A673 (cell line): ENCODE results near the gene COQ10B. TPM values are rescaled to one million over a fixed set of nuclear protein-coding genes. Genes with fewer than 3 reads are reported as not detected.

Experiments
- BruUV-seq: library from RNA; stranded (reverse); fragments of 400-500 nt; replicated peaks from 2 replicates; lab custom pipeline; 2021; lab: Mats Ljungman, UMichigan
- CTCF ChIA-PET: fragments of 300-600 bp; sonication (Branson Sonifier 250); formaldehyde crosslinking; loops from one replicate; lab custom pipeline; 2022; ENCODE audit warnings: antibody characterized with exemption; lab: Charles Lee
- POLR2A ChIA-PET: fragments of 300-600 bp; sonication (Branson Sonifier 250); formaldehyde crosslinking; loops from one replicate; lab custom pipeline; 2022; ENCODE audit warnings: antibody characterized with exemption; ENCODE audit not compliant: low non-redundant PET; lab: Charles Lee
- DNase-seq: peaks from one replicate; pipeline ENCODE4 v3.0.0-alpha.2; 2015; ENCODE audit warnings: low spot score
- H3K27ac ChIP-seq: fragments of 200-600 bp; sonication (generic); 2 replicates; pipeline ENCODE4 v1.5.1; 2016; ENCODE audit warnings: mixed run types, low read depth, mild to moderate bottlenecking, mixed read lengths, antibody characterized with exemption, low read length; ENCODE audit not compliant: poor library complexity, severe bottlenecking
- H3K27me3 ChIP-seq: fragments of 200-600 bp; sonication (generic); replicated peaks from 2 replicates; pipeline ENCODE4 v1.6.1; 2017; ENCODE audit warnings: mixed run types, low read depth, mild to moderate bottlenecking, mixed read lengths, antibody characterized with exemption, low read length; ENCODE audit not compliant: insufficient read depth, poor library complexity
- H3K36me3 ChIP-seq: fragments of 200-600 bp; sonication (generic); 2 replicates; pipeline ENCODE4 v1.6.1; 2016; ENCODE audit warnings: mixed run types, mild to moderate bottlenecking, mixed read lengths, antibody characterized with exemption, low read length; ENCODE audit not compliant: insufficient read depth, poor library complexity, severe bottlenecking
- H3K4me1 ChIP-seq: fragments of 200-600 bp; sonication (generic); 2 replicates; pipeline ENCODE4 v1.6.1; 2017; ENCODE audit warnings: mixed run types, mild to moderate bottlenecking, mixed read lengths, antibody characterized with exemption, low read length; ENCODE audit not compliant: insufficient read depth, poor library complexity, severe bottlenecking
- H3K4me3 ChIP-seq: fragments of 200-600 bp; sonication (generic); 2 replicates; pipeline ENCODE4 v1.5.1; 2016; ENCODE audit warnings: low read depth, mixed run types, mild to moderate bottlenecking, mixed read lengths, low read length; ENCODE audit not compliant: poor library complexity, severe bottlenecking
- H3K9me3 ChIP-seq: fragments of 200-600 bp; sonication (generic); 2 replicates; pipeline ENCODE4 v1.6.1; 2016; ENCODE audit warnings: mixed run types, low read depth, mild to moderate bottlenecking, mixed read lengths, antibody characterized with exemption, low read length; ENCODE audit not compliant: poor library complexity, severe bottlenecking
- CTCF ChIP-seq: fragments of 300-800, 200-600 bp; sonication (generic); conservative IDR thresholded peaks from 2 replicates; pipeline ENCODE4 v1.5.1; 2017; ENCODE audit warnings: low read depth, mild to moderate bottlenecking, antibody characterized with exemption, low read length, moderate library complexity, mixed read lengths
- EZH2 ChIP-seq: fragments of 200-600 bp; sonication (generic); IDR thresholded peaks from 2 replicates; pipeline ENCODE4 v1.6.1; 2017; ENCODE audit warnings: borderline replicate concordance, low read depth, mild to moderate bottlenecking, mixed read lengths, antibody characterized with exemption, low read length; ENCODE audit not compliant: poor library complexity, severe bottlenecking
- intact Hi-C: fragments of 100-400 bp; cut with micrococcal nuclease; formaldehyde crosslinking; loops from one replicate; pipeline ENCODE4 v1.10.0; 2022; ENCODE audit not compliant: unreplicated experiment
- total RNA-seq: library from RNA; stranded (reverse); gene quantifications from 2 replicates; pipeline ENCODE4 v1.2.3, GENCODE V29; 2021

The COQ10B gene
- total RNA-seq, 1 experiment from 2014 or later = 17.1 TPM

GRCh38 chr2:197486175-197486574, 32.8 kb downstream of the COQ10B start:
- ChIA-PET POLR2A (no interaction called here), CTCF (no interaction called here)
- no TSS peak for BruUV-seq
- peaks cover 54% of the 10 kb centered on the region for H3K36me3 ChIP-seq
- no peaks in the 10 kb centered on the region for H3K4me1 ChIP-seq
- no peak for DNase-seq
- TF ChIP-seq CTCF (no peak), EZH2 (no peak)
- intact Hi-C loops = no loop called here
- no peak overlapping the region for H3K27ac ChIP-seq
- H3K9me3 ChIP-seq = peaks cover 8% of the 10 kb centered on the region
- no peak overlapping the region for H3K4me3 ChIP-seq
- no peaks in the 10 kb centered on the region for H3K27me3 ChIP-seq

- H3K27me3 ChIP-seq = no peaks in the 10 kb centered on the region
- no peak overlapping the region for H3K4me3 ChIP-seq
- H3K27ac ChIP-seq = no peak overlapping the region
- intact Hi-C loops = no loop called here
- BruUV-seq = no TSS peak
- DNase-seq = no peak
- TF ChIP-seq CTCF (no peak), EZH2 (no peak)
- H3K36me3 ChIP-seq = peaks cover 66% of the 10 kb centered on the region
- H3K4me1 ChIP-seq = no peaks in the 10 kb centered on the region
- H3K9me3 ChIP-seq = peaks cover 8% of the 10 kb centered on the region
- POLR2A ChIA-PET = no interaction called here
- CTCF ChIA-PET = no interaction called here
Measured at GRCh38 chr2:197487385-197487784, 34.0 kb downstream of the COQ10B start.

- H3K27me3 ChIP-seq = no peaks in the 10 kb centered on the region
- no TSS peak for BruUV-seq
- DNase-seq = no peak
- H3K4me1 ChIP-seq = peaks cover 29% of the 10 kb centered on the region
- no peak overlapping the region for H3K4me3 ChIP-seq
- no peaks in the 10 kb centered on the region for H3K9me3 ChIP-seq
- intact Hi-C loops = loop anchor here (5.0 kb wide), 1 partner anchor 88 kb away; no protein-coding TSS in a partner anchor
- CTCF ChIA-PET = no interaction called here
- H3K36me3 ChIP-seq = peaks cover 82% of the 10 kb centered on the region
- no peak overlapping the region for H3K27ac ChIP-seq
- POLR2A ChIA-PET = no interaction called here
- TF ChIP-seq CTCF (no peak), EZH2 (no peak)
Measured at GRCh38 chr2:197495433-197496134, 42.2 kb downstream of the COQ10B start.
